HG02943 (cell line): ENCODE results near the gene BHMT2.

Source experiments
- ATAC-seq: cut with Tn5 transposase; IDR thresholded peaks from one replicate; pipeline ENCODE4 v1.9.1; 2021; ENCODE audit warnings: mild to moderate bottlenecking, low read depth, moderate library complexity; ENCODE audit not compliant: unreplicated experiment

Gene BHMT2

DNA sequence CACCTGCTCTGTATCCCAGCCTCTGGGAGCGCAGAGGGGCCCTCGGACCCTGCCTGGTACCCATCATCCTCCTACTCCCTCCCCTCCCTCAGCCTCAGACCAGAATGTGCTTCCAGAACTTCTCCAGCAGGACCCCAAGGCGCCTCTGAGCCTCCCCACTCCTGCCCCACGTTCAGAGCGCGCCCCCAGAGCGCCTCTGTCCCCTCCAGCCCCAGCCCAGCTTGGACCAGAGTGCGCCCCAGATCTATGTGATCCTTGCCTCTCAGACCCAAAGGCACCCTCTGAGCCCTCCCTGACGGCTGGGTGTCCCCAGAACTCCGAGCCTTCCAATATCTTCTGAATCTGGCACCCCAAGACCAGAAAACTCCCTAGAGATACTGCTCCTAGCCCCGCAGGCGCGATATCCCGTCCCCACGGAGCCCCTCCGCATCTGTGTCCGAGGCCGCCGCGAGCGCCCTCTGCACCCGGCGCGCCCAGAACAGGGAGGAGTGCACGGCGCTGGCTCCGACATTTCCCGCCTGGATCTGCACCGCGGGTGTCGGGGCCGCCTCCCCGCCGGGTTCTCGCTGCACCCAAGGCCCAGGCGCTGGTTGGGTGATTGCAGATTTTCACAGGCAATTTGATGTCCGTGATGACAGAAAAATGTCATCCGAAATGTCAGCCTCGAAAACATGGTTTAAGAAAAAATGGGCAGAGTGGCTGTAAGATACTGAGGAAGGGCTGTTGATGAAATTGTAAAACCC, 42.6 kb downstream of the BHMT2 start:
- no peak for ATAC-seq

DNA sequence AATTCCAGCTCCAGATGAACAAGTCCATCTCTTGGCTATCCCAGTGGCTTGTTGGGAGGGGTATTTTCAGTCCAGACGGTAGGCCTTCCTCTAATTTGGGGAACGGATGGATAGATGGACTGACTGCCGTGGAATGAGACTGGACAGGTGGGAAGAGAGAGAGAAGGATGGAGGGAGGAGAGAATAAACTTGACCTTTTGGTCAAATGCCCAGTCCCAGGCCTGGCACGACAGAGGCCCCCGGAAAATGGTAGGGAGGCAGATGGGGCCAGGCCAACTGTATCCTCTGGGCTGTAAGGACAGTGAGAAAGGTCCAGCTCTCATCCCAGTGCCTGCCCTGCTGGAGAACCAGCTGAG, 43.1 kb downstream of the BHMT2 start:
- no peak for ATAC-seq

DNA sequence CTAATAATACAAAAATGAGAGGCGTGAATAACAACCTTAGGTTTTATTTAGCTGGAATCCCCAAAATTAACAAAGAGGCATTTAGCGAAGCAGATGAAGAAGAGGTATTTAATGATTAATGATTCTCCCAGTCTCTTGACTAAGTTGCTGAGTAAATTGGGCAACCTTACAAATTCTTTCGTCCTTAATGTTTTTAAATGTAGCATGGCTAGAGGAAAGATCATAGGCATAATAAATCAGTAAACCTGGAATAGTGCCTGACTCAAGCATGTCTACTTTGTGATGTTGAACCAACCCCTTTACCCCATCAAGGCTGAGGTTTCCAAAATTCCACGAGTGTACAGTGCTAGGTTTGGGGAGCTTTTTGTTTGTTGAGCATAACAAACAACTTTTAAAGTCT, 49.9 kb downstream of the BHMT2 start:
- ATAC-seq = no peak

DNA sequence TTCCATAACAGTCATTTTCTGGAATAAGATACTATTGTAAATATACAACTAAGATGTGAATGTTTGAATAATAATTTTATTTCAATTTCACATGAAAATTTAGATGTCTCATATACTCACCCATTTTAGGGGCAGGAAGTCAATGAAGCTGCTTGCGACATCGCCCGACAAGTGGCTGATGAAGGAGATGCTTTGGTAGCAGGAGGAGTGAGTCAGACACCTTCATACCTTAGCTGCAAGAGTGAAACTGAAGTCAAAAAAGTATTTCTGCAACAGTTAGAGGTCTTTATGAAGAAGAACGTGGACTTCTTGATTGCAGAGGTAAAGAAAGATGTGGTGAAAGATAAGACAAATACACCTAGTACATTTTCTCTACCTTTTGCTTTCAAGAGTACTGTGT, 50.7 kb downstream of the BHMT2 start:
- ATAC-seq = no peak

DNA sequence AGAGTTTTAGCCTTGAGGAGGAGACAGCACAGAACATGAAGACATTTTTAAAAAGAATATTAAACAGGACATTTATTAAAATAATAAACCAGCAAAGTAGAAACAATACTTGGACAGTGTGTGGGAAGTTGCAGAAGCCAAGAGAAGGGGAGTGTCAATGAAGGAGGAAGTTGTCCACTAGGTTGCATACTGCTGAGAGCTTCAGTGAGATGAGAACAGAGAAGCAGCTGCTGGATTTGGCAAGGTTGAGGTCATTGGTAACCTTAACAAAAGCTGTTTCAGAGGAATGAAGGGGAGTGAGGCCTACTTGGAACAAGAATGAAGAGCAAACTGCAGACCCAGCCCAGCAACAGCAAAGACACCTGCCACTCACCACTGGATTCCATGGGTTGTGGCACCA, 53.4 kb downstream of the BHMT2 start:
- no peak for ATAC-seq

DNA sequence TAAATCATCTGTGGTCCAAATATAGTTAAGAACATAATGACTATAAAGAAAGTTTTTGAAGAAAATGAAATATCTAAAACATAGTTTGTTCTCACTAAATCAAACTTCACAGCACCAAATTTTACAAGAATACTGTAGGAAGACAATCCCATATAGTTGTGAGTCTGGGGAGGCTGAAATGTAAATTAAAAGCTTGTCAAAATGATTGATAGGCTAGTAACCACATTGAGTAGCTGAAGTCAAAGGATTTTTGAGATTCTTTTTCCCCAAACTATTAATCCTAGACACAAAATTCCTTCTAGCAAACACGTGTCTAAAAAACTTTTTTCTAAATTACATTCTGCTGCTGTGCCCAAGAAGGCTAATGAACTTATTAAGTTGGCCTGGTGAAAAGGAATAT, 55.0 kb downstream of the BHMT2 start:
- no peak for ATAC-seq

DNA sequence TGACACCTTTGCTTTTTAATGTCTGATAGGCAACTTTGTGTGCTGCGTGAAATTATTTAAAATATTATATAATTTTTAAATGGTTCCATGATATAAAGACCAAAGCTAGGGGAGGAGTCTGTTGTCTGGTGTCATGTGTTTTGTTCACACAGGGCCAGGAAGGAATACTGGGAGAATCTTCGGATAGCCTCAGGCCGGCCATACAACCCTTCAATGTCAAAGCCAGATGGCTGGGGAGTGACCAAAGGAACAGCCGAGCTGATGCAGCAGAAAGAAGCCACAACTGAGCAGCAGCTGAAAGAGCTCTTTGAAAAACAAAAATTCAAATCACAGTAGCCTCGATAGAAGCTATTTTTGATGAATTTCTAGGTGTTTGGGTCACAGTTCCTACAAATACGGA, 61.2 kb downstream of the BHMT2 start:
- no peak for ATAC-seq

DNA sequence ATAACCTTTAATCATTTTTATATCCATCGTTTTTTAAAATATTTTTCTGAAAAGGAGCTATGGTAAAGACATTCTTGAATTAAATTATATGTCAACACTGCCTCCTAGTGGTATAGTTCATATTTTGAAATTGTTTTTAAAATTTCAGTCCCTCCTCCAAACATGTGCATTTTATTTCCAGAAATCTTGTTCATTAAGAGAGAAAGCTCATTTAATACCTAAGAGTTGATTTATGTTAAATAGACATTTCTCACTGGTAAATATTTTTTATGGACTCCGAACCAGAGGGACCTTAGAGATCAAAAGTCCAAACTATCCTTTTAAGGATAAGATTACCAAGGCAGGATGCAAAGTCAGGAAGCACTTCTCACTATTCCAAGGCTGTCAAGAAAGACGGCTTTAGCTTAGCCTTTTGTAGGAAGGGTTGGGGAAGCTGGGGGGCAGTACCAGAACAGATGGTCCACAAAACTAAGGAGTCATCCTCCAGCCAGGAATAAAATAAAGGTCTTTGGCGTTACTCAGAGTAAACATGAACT, 63.6 kb downstream of the BHMT2 start:
- no peak for ATAC-seq

DNA sequence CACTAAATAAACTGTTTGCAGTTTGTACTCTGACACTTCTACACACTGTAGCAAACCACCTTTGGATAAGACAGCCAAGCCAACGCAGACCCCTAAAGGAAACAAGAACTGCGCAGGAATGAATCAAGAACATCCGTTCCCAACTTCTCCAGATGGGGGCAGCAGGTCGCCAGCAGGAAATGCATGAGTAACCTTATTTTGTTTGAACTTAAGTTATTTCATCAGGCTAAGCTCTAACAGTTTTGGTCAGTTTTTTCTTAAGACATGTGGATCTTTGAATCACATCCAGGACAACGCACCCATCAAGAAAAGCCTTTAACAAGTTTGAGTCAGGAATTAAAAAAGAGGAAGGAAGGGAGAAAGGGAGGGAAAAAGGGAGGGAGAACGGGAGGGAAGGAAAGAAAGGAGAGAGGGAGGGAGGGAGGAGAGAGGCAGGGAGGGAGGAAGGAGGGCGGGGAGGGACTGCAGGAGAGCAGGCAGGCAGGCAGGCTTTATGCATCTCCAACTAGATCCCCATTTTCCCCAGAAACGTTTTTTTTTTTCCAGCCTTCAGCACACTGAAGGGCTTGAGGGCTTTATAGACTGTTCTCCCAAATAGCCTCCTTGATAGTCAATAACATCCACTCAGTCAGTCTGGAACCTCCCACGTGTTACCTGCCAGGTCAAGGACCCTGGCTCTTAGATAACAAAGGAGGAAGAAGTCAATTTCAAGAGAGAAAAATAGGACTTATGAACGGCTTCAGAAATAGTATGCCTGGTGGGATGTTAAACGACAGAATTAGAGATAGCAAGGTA, 64.3 kb downstream of the BHMT2 start:
- ATAC-seq = no peak

DNA sequence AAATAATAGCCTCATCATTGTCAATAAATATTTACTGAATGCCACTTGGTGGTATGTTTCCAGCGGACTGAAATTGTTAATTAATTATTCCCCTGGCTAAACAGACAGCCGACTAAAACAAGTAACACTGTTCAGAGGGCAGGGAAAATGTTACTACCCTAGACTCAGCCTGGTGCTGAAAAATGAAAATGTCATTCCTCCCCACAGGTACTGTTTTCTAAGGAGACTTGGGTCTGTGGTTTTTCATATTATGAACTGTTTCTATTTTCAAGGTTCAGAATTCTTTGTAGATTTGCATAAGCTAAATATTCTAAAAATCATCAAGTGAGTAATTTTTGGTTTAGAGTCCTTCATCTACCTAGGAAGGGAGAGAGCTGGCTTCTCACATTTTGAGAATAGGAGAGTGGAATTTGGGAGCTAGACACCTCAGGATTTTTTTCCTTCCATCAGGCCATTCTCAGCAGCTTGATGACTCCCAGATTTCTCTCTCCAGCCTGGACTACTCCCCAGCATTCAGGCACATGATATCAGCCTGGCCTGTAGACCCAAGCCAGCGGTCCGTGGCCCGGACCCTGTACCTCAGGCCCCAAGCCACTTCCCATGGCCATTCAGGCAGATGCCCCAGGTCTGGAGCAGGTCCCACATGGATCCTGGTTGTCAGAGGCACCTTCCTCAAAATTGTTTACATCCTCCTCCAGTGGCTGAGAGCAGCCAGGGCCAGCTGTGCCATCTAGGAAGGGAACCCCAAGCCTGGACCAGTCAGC, 66.4 kb downstream of the BHMT2 start:
- no peak for ATAC-seq

DNA sequence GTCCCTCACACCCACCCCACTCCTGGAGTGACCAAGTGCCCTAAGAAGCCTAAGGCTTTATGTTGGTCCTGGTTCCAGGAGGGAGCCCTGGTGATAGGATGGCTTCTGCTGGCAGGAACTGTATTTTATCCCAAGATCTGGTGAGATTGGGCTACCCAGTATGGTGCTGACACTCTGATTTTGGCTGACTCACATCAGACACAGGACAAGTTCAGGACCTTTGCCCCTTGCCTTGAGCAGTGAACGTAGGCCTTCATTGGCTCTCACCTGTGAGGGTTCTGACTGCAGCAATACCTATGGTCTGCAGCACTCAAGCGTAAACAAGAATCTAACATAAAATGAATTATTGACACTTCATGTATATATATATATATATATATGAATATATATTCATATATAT, 67.1 kb downstream of the BHMT2 start:
- no peak for ATAC-seq
